Neutrophil (primary cell): ENCODE data around the gene CPNE7.

Source experiments
- H3K27ac ChIP-seq: fragments of 200-600 bp; sonication (generic); 2 replicates; pipeline ENCODE4 v1.5.1; 2016; ENCODE audit warnings: mild to moderate bottlenecking, moderate library complexity
- H3K27me3 ChIP-seq: fragments of 200-600 bp; sonication (generic); 2 replicates; pipeline ENCODE4 v1.6.0; 2016; ENCODE audit warnings: mild to moderate bottlenecking
- H3K36me3 ChIP-seq: fragments of 200-600 bp; sonication (generic); 2 replicates; pipeline ENCODE4 v1.5.1; 2017
- H3K4me1 ChIP-seq, 2 experiments: fragments of 200-600 bp in 1 of 2; sonication (generic) in 1 of 2; 1 replicate in 1 of 2; 2 replicates in 1 of 2; pipeline versions ENCODE4 v1.5.1 to v1.6.1; 2013 to 2016; ENCODE audit warnings: low read depth in 1 of 2, low read length in 1 of 2, mild to moderate bottlenecking in 1 of 2, moderate library complexity in 1 of 2; ENCODE audit not compliant: control insufficient read depth in 1 of 2, insufficient read depth in 1 of 2
- H3K4me3 ChIP-seq, 2 experiments: fragments of 200-600 bp in 1 of 2; sonication (generic) in 1 of 2; 1 replicate in 1 of 2; 2 replicates in 1 of 2; pipeline ENCODE4 v1.5.1; 2013 to 2016; ENCODE audit warnings: low read depth in 1 of 2, low read length in 1 of 2, mild to moderate bottlenecking in 1 of 2, moderate library complexity in 1 of 2
- H3K9me3 ChIP-seq: fragments of 200-600 bp; sonication (generic); 2 replicates; pipeline ENCODE4 v1.5.1; 2016
- TF ChIP-seq, protein P1 (sequence below): fragments of 200-600 bp; sonication (generic); IDR thresholded peaks from 2 replicates; pipeline ENCODE4 v1.5.1; 2016; ENCODE audit warnings: antibody characterized with exemption

CPNE7 gene

DNA sequence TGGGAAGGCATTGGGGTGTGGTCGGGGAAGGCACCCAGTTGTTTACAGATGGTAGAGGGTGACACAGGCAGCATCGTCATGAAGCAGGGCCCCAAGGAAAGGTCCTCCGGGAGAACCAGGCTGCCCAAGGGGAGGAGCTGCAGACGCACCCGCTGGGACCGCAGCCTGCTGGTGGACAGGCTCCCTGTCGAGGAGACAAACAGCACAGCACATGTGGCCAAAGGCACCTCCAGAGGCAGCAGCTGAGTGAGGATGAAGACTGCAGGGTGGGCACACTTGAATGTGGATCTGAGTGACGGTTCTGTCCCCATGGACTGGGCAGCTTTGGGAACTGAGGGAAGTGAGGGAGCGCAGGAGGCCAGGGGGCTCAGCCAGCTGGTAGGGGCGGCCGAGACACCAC is 69.6 kb downstream of the CPNE7 start:
- TF ChIP-seq, protein P1, sequence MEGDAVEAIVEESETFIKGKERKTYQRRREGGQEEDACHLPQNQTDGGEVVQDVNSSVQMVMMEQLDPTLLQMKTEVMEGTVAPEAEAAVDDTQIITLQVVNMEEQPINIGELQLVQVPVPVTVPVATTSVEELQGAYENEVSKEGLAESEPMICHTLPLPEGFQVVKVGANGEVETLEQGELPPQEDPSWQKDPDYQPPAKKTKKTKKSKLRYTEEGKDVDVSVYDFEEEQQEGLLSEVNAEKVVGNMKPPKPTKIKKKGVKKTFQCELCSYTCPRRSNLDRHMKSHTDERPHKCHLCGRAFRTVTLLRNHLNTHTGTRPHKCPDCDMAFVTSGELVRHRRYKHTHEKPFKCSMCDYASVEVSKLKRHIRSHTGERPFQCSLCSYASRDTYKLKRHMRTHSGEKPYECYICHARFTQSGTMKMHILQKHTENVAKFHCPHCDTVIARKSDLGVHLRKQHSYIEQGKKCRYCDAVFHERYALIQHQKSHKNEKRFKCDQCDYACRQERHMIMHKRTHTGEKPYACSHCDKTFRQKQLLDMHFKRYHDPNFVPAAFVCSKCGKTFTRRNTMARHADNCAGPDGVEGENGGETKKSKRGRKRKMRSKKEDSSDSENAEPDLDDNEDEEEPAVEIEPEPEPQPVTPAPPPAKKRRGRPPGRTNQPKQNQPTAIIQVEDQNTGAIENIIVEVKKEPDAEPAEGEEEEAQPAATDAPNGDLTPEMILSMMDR = no peak
- H3K4me1 ChIP-seq = peaks cover 0 to 5% of the 10 kb centered on the region in 2 experiments
- H3K9me3 ChIP-seq = no peaks in the 10 kb centered on the region
- peaks cover 20% of the 10 kb centered on the region for H3K27me3 ChIP-seq
- peaks cover 54% of the 10 kb centered on the region for H3K36me3 ChIP-seq
- no peak overlapping the region for H3K4me3 ChIP-seq
- no peak overlapping the region for H3K27ac ChIP-seq

DNA sequence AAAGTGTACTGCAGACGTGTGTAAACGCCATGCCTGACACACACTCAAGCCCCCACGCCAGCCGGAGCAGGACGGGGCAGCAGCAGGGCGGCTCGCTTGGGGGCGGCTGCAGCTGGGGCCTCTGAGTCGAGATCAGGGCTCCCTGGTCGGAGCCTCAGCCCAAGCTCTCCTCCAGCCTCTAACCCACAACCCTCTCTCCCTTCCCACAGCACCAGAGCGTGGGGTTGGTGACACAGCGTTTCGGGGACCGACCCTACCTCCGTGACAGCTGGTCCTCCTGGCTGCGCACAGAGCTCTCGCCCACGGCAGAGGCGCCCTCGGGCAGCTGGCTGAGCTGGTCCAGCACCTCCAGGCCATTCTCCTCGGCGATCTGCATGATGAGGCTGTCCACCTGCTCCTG is 70.7 kb downstream of the CPNE7 start:
- H3K36me3 ChIP-seq = peaks cover 65% of the 10 kb centered on the region
- no peaks in the 10 kb centered on the region for H3K9me3 ChIP-seq
- peaks cover 8% of the 10 kb centered on the region for H3K27me3 ChIP-seq
- H3K27ac ChIP-seq = no peak overlapping the region
- no peak overlapping the region for H3K4me3 ChIP-seq
- TF ChIP-seq, protein P1 = no peak
- H3K4me1 ChIP-seq = no peaks in the 10 kb centered on the region
